Stimulated activated CD8-positive, alpha-beta memory T cell treated with anti-CD3 and anti-CD28 coated beads, Interleukin-15, amount 100 ng/mL, for 48 hours (primary cell): ENCODE measurements around the gene ARFIP1.
"Not testable (repeated sequence)": the region's sequence is repeated elsewhere in the genome, so short reads cannot be mapped to it uniquely, and the experiment has no call there.

Source experiments
- DNase-seq, 2 donors: peaks; one replicate each; pipeline ENCODE4 v3.0.0-alpha.2; 2020; ENCODE audit warnings: low read depth in 2 of 2

The ARFIP1 gene

DNA sequence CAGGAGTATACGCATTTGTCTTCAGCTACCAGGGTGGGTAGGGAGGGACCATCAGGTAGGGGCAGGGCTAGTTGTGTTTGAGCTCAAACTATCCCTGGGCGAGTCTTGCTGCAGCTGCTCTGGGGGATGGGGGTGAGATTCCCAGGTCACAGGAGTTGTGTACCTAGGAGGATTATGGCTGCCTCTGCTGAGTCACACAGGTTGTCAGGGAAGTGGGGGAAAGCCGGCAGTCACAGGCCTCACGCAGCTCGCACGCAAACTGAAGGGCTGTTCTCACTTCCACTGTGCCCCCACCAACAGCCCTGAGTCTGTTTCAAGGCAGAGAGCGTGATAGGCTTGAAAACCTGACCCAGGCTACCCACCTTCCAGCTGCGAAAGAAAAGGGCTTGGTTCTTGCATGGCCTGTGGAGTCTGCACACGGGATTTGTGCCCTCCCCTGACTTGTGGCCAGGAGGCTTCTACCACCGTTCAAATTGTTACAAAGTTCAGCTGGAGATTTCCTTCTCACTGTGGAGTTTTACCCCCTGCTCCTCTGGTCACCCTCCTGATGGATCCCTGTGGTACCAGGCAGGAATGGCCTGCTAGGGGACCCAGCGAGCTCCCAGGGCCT is 63.8 kb downstream of the ARFIP1 start:
- DNase-seq: no peak

DNA sequence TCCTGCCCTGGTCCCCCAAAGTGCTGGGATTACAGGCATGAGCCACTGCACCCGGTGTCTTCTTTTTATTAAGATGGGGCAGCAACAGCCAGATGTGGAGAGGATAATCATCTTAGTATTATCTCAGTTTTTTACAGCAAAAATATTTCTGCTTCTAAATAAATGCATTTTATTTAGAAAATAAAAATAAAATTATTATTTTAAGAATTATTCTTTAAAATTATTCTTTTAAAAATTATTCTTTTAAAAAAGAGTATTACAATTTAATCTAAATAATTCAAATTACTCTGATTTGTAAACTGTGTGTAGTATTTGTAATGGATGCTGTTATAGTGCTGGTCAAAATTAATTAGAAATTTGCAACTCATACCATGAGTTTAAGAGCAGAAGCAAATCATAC is 67.6 kb downstream of the ARFIP1 start:
- no peak for DNase-seq

- DNase-seq: no peak
Measured at GRCh38 chr4:152848508-152848907, 68.8 kb downstream of the ARFIP1 start.

DNA sequence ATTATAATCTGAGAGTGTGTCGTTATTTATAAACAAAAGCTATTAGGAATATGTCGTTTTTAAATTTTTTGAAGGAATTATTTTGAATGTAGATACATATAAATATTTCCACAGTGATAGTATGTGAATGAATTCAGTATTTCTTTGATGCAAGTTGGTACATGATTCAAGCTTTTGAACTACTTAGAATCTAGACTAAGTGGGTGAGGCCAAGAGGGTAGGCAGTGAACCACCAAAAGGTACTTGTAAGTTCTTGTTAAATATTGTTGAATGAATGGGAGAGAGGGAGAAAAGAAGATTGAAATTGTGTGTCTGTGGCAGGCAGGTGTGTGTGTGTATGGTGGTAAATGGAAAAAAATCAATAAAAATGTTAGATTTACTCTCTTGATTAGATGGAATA is 69.6 kb downstream of the ARFIP1 start:
- DNase-seq: no peak

DNA sequence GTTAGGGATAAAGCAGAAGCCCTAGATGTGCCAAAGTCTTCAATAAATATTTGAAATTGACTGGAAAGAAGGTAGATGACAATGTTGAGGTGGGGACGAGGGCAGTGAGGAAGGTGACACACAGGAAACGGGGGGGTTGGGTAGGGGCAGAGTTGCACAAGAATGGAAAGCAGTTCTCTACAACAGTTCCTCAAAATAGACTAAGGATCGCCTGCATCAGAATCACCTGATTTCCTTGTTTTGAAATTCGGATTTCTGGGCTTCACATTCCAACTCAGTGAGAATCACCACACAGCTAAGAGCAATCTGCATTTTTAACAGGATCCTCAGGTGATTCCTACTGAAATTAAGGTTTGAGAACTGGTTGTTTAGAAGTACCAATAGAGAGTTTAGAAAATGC is 70.6 kb downstream of the ARFIP1 start:
- DNase-seq: peak; percentile 6 to 19

GRCh38 chr4:152851226-152851625 is 71.5 kb downstream of the ARFIP1 start:
- DNase-seq: no peak

DNA sequence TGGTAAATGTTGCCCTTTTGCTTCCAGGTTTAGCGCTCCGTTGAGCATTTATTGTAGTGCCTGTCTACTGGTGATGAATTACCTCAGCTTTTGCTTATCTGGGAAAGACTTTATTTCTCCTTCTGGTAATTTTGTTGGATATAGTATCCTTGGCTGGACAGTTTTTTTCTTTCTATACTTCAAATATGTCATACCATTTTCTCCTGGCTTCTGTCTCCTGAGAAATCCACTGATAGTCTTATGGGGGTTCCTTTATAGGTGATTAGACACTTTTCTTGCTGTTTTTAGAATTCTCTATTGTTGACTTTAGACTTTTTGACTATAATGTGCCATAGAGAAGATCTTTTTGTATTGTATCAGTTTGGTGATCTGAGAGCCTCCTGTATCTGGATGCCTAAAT is 73.5 kb downstream of the ARFIP1 start:
- no peak for DNase-seq

DNA sequence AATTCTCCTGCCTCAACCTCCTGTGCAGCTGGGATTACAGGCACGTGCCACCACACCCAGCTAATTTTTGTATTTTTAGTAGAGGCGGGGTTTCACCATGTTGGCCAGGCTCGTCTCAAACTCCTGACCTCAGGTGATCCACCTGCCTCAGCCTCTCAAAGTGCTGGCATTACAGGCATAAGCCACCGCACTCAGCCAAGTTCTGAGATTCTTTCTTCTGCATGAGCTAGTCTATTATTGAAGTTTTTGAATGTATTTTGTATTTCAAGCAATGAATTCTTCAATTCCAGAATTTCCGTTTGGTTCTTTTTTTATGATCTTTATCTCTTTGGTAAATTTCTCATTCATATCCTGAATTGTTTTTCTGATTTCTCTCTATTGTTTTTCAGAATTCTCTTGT is 74.3 kb downstream of the ARFIP1 start:
- DNase-seq: not testable (repeated sequence)

- DNase-seq: no peak
Measured at GRCh38 chr4:152856960-152857359, 77.2 kb downstream of the ARFIP1 start.

GRCh38 chr4:152858934-152859333 is 79.2 kb downstream of the ARFIP1 start:
- DNase-seq: no peak

- DNase-seq: no peak
Measured at GRCh38 chr4:152860046-152860445, 80.3 kb downstream of the ARFIP1 start.

- DNase-seq: no peak
Measured at GRCh38 chr4:152862608-152863007, 82.9 kb downstream of the ARFIP1 start.

DNA sequence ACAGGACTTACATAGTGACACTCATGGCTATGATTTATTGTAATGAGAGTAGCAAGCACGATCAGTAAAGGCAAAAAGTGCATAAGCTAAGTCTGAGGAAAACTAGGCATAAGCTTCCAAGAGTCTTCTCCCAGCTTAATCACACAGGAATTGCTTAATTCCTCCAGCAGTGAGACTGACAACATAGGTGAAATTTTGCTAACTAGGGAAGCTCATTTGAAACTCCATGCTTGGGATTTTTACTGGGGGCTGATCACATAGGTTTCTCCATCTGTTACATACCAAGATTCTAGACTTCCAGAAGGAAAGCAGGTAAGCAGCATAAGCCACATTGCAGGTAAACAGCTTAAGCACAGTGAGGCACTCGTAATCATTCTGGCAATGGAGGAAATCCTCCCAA is 84.6 kb downstream of the ARFIP1 start:
- DNase-seq: no peak

DNA sequence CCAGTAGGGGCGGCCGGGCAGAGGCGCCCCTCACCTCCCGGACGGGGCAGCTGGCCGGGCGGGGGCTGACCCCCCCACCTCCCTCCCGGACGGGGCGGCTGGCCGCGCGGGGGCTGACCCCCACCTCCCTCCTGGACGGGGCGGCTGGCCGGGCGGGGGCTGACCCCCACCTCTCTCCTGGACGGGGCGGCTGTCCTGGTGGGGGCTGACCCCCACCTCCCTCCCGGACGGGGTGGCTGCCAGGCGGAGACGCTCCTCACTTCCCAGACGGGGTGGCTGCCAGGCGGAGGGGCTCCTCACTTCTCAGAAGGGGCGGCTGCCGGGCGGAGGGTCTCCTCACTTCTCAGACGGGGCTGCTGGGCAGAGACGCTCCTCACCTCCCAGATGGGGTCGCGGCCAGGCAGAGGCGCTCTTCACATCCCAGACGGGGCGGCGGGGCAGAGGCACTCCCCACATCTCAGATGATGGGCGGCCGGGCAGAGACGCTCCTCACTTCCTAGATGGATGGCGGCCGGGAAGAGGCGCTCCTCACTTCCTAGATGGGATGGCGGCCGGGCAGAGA is 86.8 kb downstream of the ARFIP1 start:
- not testable (repeated sequence) for DNase-seq

DNA sequence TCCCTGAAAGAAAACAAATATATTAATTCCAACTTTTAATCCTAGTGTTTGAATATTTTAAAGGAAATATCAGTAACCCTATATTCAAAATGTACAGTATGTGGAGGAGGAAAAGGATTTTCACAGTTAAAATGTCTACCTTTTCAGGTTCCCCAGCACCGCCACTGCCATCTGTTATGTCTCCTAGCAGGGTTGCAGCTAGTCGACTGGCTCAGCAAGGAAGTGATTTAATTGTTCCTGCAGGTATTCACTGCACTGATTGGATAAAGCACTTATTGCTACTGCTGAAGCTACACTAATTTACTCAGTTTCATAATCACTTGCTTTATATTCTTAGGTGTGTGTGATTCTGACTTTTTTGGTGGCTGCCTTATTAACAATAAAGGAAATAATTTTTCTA is 90.9 kb downstream of the ARFIP1 start:
- no peak for DNase-seq

DNA sequence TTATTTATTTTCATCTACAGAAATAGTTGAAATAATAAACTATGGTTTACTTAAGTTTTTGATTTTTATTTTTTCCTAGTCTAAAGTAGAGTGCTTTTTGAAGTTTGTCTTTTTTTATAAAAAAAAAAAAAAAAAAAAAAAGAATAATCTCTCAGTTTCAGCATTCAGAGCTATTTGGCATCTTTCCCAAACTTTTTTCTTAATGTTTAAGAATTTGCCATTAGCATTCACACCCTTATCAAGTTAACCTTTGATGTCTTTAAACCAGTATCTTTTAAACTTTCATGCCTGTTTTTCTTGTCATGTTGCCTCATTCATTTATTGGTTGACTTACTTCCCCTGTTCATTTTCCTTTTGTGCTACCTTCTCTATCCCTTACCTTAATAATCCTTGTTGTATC is 95.5 kb downstream of the ARFIP1 start:
- DNase-seq: no peak

DNA sequence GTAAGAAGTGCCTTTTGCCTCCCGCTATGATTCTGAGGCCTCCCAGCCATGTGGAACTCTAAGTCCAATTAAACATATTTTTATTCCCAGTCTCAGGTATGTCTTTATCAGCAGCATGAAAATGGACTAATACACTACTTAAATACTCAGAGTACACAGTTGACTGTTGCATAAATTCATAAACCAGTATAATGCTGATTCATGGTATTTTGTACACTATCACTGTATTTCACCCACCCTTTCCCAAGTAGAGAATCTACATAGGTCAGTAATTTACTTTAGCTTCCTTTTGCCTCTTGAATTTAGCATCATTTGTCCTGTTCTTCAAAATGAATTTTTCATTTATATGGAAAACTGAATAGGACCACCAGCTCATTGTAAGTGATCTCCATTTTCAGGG is 98.1 kb downstream of the ARFIP1 start:
- DNase-seq: no peak

DNA sequence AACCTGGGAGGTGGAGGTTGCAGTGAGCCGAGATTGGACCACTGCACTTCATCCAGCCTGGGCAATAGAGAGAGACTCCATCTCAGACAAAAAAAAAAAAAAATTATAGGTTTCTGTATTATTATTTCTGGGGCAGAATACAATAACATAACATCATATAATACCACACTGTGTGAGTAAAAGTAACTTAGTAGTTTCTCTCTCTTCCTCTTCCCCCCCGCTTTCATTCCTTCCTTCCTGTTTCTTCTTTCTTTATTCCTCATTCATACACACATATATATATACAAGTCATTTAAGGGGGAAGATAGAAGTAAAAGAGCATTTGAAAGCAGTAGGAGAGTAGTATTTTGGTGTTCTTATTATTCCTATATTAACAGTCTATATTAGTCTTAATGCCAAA is 100.5 kb downstream of the ARFIP1 start:
- DNase-seq: no peak

GRCh38 chr4:152881974-152882373 is 102.2 kb downstream of the ARFIP1 start:
- DNase-seq: no peak

DNA sequence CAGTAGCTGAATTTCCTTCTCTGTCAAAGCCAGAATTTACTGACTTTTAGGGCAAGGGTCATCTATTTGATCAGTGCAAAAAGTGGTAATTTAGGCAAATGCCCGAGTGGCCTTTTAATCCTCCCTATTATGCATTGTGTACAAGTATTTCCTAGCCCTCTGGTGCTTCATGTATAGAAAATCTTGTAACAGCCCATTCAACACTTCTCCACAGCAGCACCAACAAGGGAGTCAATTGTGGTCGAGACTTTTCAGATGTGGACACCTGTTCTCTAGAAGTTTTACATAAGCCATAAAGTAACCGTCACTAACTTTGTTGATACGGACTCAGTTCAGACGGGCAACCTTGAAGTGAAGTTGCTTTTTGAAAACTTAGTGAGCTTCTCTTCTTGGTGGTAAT is 105.4 kb downstream of the ARFIP1 start:
- DNase-seq: no peak

- DNase-seq: no peak
Measured at GRCh38 chr4:152886201-152886600, 106.4 kb downstream of the ARFIP1 start.

- DNase-seq: no peak
Measured at GRCh38 chr4:152887981-152888380, 108.2 kb downstream of the ARFIP1 start.

- DNase-seq: no peak
Measured at GRCh38 chr4:152892974-152893373, 113.2 kb downstream of the ARFIP1 start.

DNA sequence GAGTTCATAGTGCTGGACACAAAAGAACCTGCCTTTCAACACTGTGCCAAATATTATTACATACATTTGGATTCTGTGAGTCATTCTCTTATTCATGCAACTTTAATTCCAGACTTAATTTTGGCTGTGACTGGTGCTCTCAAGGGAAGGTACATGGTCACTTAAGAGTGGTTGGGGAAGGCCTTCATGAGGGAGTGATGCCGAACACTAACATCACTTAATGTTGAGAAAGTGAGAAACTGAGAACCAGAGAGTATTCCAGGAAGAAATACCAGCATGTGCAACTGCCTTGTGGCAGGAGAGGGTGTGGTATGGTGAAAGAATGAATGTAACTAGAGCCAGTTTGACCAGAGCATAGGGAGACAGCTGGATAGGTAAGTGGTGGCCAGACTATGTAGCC is 114.9 kb downstream of the ARFIP1 start:
- DNase-seq: no peak
